ENCODE measurements around the gene CNPY2.

- TF ChIP-seq CTCF (IDR thresholded peaks at IDR 0.05) (no peak), NFYB (CRISPR knock-in tag; conservative IDR thresholded peaks at IDR 0.05; ENCODE audit: low read depth) (no peak), USF2 (CRISPR knock-in tag; IDR thresholded peaks at IDR 0.05) (no peak), CREB1 (CRISPR knock-in tag; IDR thresholded peaks at IDR 0.05) (no peak), ESRRA (CRISPR knock-in tag; IDR thresholded peaks at IDR 0.05; ENCODE audit: borderline replicate concordance) (no peak)
Observed at GRCh38 chr12:56282579-56282978, 33.2 kb downstream of the CNPY2 start.

Data from WTC11 (cell line).